HepG2 (cell line): ENCODE results near the gene C1orf35. TPM values are rescaled to one million over a fixed set of nuclear protein-coding genes. Genes with fewer than 3 reads are reported as not detected.

Source experiments
- ASH2L ChIP-seq: fragments of 300-600, 200-600 bp; sonication (generic); IDR thresholded peaks from 2 replicates; pipeline ENCODE4 v1.7.0; 2017; ENCODE audit warnings: low read depth, mild to moderate bottlenecking, moderate library complexity, mixed read lengths, low read length; ENCODE audit not compliant: insufficient read length
- BCL6 ChIP-seq: IDR thresholded peaks from 2 replicates; pipeline ENCODE4 v1.6.1; 2016; ENCODE audit warnings: missing genetic modification reagents, missing compliant biosample characterization
- CSRNP1 ChIP-seq: sonication (generic); formaldehyde crosslinking; IDR thresholded peaks from 2 replicates; pipeline ENCODE4 v1.8.1; 2023; ENCODE audit warnings: mild to moderate bottlenecking, missing genetic modification reagents
- ELF1 ChIP-seq: sonication (generic); formaldehyde crosslinking; IDR thresholded peaks from 2 replicates; pipeline ENCODE4 v1.4.0; 2020; ENCODE audit warnings: missing genetic modification reagents
- ELF4 ChIP-seq: sonication (generic); formaldehyde crosslinking; IDR thresholded peaks from 2 replicates; pipeline ENCODE4 v1.5.0; 2020; ENCODE audit warnings: missing genetic modification reagents, mild to moderate bottlenecking, moderate library complexity, borderline replicate concordance
- GATAD2A ChIP-seq: IDR thresholded peaks from 2 replicates; pipeline ENCODE4 v1.6.1; 2016
- HMG20B ChIP-seq: conservative IDR thresholded peaks from 2 replicates; pipeline ENCODE4 v1.6.1; 2016; ENCODE audit warnings: missing genetic modification reagents, missing compliant biosample characterization
- HOMEZ ChIP-seq: IDR thresholded peaks from 2 replicates; pipeline ENCODE4 v1.6.1; 2016; ENCODE audit warnings: low read depth
- MEIS1 ChIP-seq: sonication (generic); formaldehyde crosslinking; IDR thresholded peaks from 2 replicates; pipeline ENCODE4 v1.9.0; 2021; ENCODE audit warnings: mild to moderate bottlenecking, missing genetic modification reagents, moderate library complexity, borderline replicate concordance
- MIER2 ChIP-seq: IDR thresholded peaks from 2 replicates; pipeline ENCODE4 v1.6.1; 2016; ENCODE audit warnings: missing biosample characterization, missing genetic modification reagents
- SRY ChIP-seq: sonication (generic); formaldehyde crosslinking; IDR thresholded peaks from 2 replicates; pipeline ENCODE4 v1.8.0; 2022; ENCODE audit warnings: mild to moderate bottlenecking, missing genetic modification reagents
- ZNF17 ChIP-seq: sonication (generic); formaldehyde crosslinking; IDR thresholded peaks from 2 replicates; pipeline ENCODE4 v1.5.0; 2020; ENCODE audit warnings: mild to moderate bottlenecking, missing genetic modification reagents
- ZNF24 ChIP-seq: fragments of 450-650 bp; IDR thresholded peaks from 2 replicates; pipeline ENCODE4 v1.6.1; 2017; ENCODE audit warnings: antibody characterized with exemption, mild to moderate bottlenecking
- ZNF331 ChIP-seq: sonication (generic); formaldehyde crosslinking; IDR thresholded peaks from 2 replicates; pipeline ENCODE4 v1.4.0; 2020; ENCODE audit warnings: missing genetic modification reagents
- ZNF589 ChIP-seq: sonication (generic); formaldehyde crosslinking; conservative IDR thresholded peaks from 2 replicates; pipeline ENCODE4 v1.8.0; 2022; ENCODE audit warnings: mild to moderate bottlenecking, moderate library complexity, missing genetic modification reagents
- ZSCAN9 ChIP-seq: IDR thresholded peaks from 2 replicates; pipeline ENCODE4 v1.6.1; 2016; ENCODE audit warnings: borderline replicate concordance
- polyA plus RNA-seq, 8 experiments: library from polyadenylated mRNA; depleted of rRNA in 3 of 8; stranded (reverse) in 7 of 8; unstranded in 1 of 8; fragments of >200 nt; fragmentation: Illumina TruSeq in 4 of 8; extraction: Trizol in 4 of 8; gene quantifications; 2 replicates each; pipeline versions ENCODE4 v1.2.1 to v1.2.3, GENCODE V29; 2011 to 2016; ENCODE audit warnings: low read depth in 4 of 8, missing spikeins in 1 of 8, mixed read lengths in 1 of 8; ENCODE audit not compliant: insufficient read depth in 1 of 8
- total RNA-seq, 5 experiments: library from RNA; depleted of rRNA; stranded (reverse); fragments of >200 nt; fragmentation: Illumina TruSeq; extraction: Trizol; gene quantifications; 2 replicates each; pipeline ENCODE4 v1.2.3, GENCODE V29; 2016; ENCODE audit warnings: low read depth in 1 of 5
- TF ChIP-seq, protein P1 (sequence below): sonication (generic); formaldehyde crosslinking; IDR thresholded peaks from 2 replicates; pipeline ENCODE4; 2020; ENCODE audit warnings: missing genetic modification reagents, mild to moderate bottlenecking, borderline replicate concordance
- TF ChIP-seq, protein P2 (sequence below): sonication (generic); formaldehyde crosslinking; IDR thresholded peaks from 2 replicates; pipeline ENCODE4 v1.5.0; 2020; ENCODE audit warnings: missing genetic modification reagents
- TF ChIP-seq, protein P3 (sequence below): IDR thresholded peaks from 2 replicates; pipeline ENCODE4 v1.6.1; 2012; ENCODE audit warnings: inconsistent platforms
- TF ChIP-seq, protein P4 (sequence below): sonication (generic); formaldehyde crosslinking; IDR thresholded peaks from 2 replicates; pipeline ENCODE4 v1.4.0; 2020; ENCODE audit warnings: mild to moderate bottlenecking, missing genetic modification reagents

The C1orf35 gene
- total and polyA plus RNA-seq, 2 of the 13 experiments (the other 11 are each of a cell fraction or from before 2014, with no cell fraction given), result 8.1 to 19.3 TPM

DNA sequence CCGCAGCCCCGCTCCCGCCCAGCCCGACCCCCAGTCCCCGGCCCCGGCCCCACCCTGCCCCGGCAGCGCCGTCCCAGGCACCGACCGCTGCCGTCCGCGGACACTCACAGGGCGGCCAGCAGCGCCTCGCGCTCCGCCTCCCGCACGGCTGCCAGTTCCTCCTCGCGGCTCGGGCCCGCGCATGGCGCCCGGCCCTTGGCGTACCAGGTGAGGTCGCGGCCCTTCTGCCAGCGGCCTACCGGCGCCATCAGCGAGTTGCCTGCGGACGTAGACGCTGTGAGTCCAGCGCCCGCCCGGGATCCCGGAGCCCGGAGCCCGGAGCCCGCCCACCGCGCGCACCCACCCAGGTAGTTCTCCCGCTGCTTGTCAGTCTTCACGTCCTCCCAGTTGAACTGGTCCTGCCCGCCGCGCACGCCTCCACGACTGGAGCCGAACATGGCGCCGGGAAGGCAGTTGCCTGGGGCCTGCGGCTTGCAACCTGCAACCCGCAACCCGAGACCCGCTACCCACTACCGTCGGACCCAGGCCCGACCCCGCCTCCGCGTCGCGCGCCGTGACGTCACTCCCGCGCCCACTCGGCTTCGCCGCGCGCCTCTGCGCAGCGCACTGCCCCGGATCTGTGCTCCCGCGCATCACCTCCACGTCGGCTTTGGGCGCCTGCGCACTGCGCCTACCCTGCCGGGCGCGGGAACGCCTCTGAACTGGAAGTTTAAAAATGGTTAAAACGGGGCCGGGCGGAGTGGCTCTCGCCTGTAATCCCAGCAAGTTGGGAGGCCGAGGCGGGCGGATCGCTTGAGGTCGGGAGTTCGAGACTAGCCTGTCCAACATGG lies at the start of gene C1orf35 (continued):
- TF ChIP-seq, protein P1, sequence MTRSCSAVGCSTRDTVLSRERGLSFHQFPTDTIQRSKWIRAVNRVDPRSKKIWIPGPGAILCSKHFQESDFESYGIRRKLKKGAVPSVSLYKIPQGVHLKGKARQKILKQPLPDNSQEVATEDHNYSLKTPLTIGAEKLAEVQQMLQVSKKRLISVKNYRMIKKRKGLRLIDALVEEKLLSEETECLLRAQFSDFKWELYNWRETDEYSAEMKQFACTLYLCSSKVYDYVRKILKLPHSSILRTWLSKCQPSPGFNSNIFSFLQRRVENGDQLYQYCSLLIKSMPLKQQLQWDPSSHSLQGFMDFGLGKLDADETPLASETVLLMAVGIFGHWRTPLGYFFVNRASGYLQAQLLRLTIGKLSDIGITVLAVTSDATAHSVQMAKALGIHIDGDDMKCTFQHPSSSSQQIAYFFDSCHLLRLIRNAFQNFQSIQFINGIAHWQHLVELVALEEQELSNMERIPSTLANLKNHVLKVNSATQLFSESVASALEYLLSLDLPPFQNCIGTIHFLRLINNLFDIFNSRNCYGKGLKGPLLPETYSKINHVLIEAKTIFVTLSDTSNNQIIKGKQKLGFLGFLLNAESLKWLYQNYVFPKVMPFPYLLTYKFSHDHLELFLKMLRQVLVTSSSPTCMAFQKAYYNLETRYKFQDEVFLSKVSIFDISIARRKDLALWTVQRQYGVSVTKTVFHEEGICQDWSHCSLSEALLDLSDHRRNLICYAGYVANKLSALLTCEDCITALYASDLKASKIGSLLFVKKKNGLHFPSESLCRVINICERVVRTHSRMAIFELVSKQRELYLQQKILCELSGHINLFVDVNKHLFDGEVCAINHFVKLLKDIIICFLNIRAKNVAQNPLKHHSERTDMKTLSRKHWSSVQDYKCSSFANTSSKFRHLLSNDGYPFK (CRISPR knock-in tag), result peak; percentile 93
- TF ChIP-seq ZNF331 (CRISPR knock-in tag) (peak; percentile 77), ELF4 (CRISPR knock-in tag) (no peak), CSRNP1 (CRISPR knock-in tag) (no peak), HMG20B (CRISPR knock-in tag) (0 out of 2 replicates have a peak, but pooled peaks have one; percentile 13), ASH2L (peak; percentile 44), MEIS1 (CRISPR knock-in tag) (peak; percentile 52; the same call in 1 of the 2 replicates), ELF1 (CRISPR knock-in tag) (0 out of 2 replicates have a peak, but pooled peaks have one; percentile 17), MIER2 (no peak), ZNF24 (no peak), BCL6 (peak; percentile 27), ZSCAN9 (CRISPR knock-in tag) (0 out of 2 replicates have a peak, but pooled peaks have one; percentile 41), ZNF17 (CRISPR knock-in tag) (no peak), HOMEZ (CRISPR knock-in tag) (0 out of 2 replicates have a peak, but pooled peaks have one; percentile 15), GATAD2A (0 out of 2 replicates have a peak, but pooled peaks have one; percentile 21), ZNF589 (CRISPR knock-in tag) (peak; percentile 89), SRY (CRISPR knock-in tag) (peak; percentile 78)
- TF ChIP-seq, protein P2, sequence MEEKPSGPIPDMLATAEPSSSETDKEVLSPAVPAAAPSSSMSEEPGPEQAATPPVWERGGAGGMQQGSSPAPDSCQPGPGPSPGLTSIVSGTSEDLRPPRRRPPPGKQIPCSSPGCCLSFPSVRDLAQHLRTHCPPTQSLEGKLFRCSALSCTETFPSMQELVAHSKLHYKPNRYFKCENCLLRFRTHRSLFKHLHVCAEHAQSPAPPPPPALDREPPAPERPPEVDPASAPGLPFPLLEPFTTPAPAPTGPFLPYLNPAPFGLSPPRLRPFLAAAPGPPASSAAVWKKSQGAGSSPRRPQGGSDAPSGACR (CRISPR knock-in tag), result peak; percentile 92; the same call in 1 of the 2 replicates
- TF ChIP-seq, protein P3, sequence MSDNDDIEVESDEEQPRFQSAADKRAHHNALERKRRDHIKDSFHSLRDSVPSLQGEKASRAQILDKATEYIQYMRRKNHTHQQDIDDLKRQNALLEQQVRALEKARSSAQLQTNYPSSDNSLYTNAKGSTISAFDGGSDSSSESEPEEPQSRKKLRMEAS, result peak; percentile 96
- TF ChIP-seq, protein P4, sequence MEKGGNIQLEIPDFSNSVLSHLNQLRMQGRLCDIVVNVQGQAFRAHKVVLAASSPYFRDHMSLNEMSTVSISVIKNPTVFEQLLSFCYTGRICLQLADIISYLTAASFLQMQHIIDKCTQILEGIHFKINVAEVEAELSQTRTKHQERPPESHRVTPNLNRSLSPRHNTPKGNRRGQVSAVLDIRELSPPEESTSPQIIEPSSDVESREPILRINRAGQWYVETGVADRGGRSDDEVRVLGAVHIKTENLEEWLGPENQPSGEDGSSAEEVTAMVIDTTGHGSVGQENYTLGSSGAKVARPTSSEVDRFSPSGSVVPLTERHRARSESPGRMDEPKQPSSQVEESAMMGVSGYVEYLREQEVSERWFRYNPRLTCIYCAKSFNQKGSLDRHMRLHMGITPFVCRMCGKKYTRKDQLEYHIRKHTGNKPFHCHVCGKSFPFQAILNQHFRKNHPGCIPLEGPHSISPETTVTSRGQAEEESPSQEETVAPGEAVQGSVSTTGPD (CRISPR knock-in tag), result no peak
